Measurements from ENCODE around the gene ERF. TPM values are rescaled to one million over a fixed set of nuclear protein-coding genes. Genes with fewer than 3 reads are reported as not detected.

The ERF gene
- total RNA-seq, 1 donor from 2014 or later: 11.6 TPM

GRCh38 chr19:42225718-42226292 lies 29.1 kb downstream of the ERF start:
- no peak for FAIRE-seq
- Histone ChIP-seq H3K27me3 (ENCODE audit: control insufficient read depth, insufficient read depth, low read length) (no peaks in the 10 kb centered on the region), H3K4me3 (ENCODE audit: low read depth, low read length) (no peak overlapping the region), H3K36me3 (ENCODE audit: control insufficient read depth, insufficient read depth, low read length) (peaks cover 21% of the 10 kb centered on the region)
- TF ChIP-seq CTCF (IDR thresholded peaks at IDR 0.05; ENCODE audit: insufficient read depth, low read length, severe bottlenecking): no peak
- no peak for DNase-seq (ENCODE audit: low read depth)

- Histone ChIP-seq H3K36me3 (ENCODE audit: control insufficient read depth, insufficient read depth, low read length) (peaks cover 21% of the 10 kb centered on the region), H3K4me3 (ENCODE audit: low read depth, low read length) (no peak overlapping the region), H3K27me3 (ENCODE audit: control insufficient read depth, insufficient read depth, low read length) (no peaks in the 10 kb centered on the region)
- TF ChIP-seq CTCF (IDR thresholded peaks at IDR 0.05; ENCODE audit: insufficient read depth, low read length, severe bottlenecking): no peak
- FAIRE-seq (no peak), DNase-seq (ENCODE audit: low read depth) (no peak)
Observed at GRCh38 chr19:42224940-42225717, 29.8 kb downstream of the ERF start.

GRCh38 chr19:42220751-42221097 lies 34.2 kb downstream of the ERF start:
- no peak for DNase-seq (ENCODE audit: low read depth)
- no peaks in the 10 kb centered on the region for H3K27me3 ChIP-seq (ENCODE audit: control insufficient read depth, insufficient read depth, low read length)
- H3K4me3 ChIP-seq (ENCODE audit: low read depth, low read length): peak overlapping the region; percentile 74
- TF ChIP-seq CTCF (IDR thresholded peaks at IDR 0.05; ENCODE audit: insufficient read depth, low read length, severe bottlenecking): no peak
- H3K36me3 ChIP-seq (ENCODE audit: control insufficient read depth, insufficient read depth, low read length): peaks cover 5% of the 10 kb centered on the region
- FAIRE-seq: no peak

GRCh38 chr19:42219812-42220750 lies 34.8 kb downstream of the ERF start, which contains the start of gene ZNF526:
ZNF526 (plus strand) TSS chr19:42220312; CDS start chr19:42224404, 4,092 bp downstream.
- FAIRE-seq: no peak
- peak within 1 kb of the TSS; percentile 74 for H3K4me3 ChIP-seq (ENCODE audit: low read depth, low read length)
- DNase-seq (ENCODE audit: low read depth): peak; percentile 93
- H3K27me3 ChIP-seq (ENCODE audit: control insufficient read depth, insufficient read depth, low read length): no peaks in the 10 kb centered on the region
- no peak for TF ChIP-seq CTCF (IDR thresholded peaks at IDR 0.05; ENCODE audit: insufficient read depth, low read length, severe bottlenecking)
- H3K36me3 ChIP-seq (ENCODE audit: control insufficient read depth, insufficient read depth, low read length): peaks cover 4% of the 10 kb centered on the region

DNA sequence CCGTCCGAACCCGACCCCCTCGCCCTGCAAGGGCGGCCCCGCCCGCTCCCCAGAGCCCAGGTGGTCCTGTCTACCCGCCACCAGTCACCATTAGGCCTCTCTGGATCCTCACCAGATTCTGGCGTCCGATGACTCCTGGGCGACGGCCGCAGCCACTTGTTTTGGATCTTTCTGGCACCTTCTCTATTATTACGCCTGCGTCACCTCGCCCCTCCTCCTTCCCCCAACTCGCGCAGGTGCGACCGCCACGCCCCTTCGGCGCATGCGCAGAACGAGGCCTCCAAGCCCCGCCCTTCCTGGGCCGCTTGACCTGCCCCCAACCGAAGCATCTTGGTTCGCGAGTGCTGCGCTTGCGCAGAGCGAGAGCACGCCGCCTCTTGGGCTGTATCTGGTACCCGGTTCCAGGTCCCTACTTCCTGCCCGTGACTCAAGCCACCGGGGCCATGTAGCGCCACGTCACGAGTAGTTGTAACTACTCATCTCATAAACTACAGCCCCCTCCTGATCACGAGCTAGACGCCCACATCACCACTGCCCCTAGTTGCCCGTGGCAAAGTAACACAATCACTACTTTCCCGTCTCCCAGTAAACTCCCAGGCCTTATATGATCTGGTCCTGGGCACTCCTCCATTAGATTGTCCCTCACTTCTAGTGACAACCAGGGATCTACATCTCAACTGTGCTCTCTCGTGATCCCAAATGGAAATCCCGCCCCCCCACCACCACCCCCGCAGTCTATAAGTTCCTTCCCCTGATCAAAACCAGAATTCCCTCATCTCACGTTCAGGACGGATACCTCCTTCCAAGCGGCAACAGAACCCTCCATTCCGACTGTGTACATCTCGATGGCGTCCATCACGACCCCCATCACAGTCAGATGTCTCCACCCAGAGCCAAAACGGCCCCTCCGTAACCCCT lies 37.1 kb downstream of the ERF start, which contains the start of gene DEDD2:
TSS of gene DEDD2 (minus strand) at position 158 of the 918 bp plus-strand sequence. CDS start 670 bp downstream, outside the sequence.
- no peaks in the 10 kb centered on the region for H3K27me3 ChIP-seq (ENCODE audit: control insufficient read depth, insufficient read depth, low read length)
- no peaks in the 10 kb centered on the region for H3K36me3 ChIP-seq (ENCODE audit: control insufficient read depth, insufficient read depth, low read length)
- peak within 1 kb of the TSS; percentile 86 for H3K4me3 ChIP-seq (ENCODE audit: low read depth, low read length)
- DNase-seq (ENCODE audit: low read depth) (peak; percentile 96), FAIRE-seq (no peak)
- TF ChIP-seq CTCF (IDR thresholded peaks at IDR 0.05; ENCODE audit: insufficient read depth, low read length, severe bottlenecking): no peak

All from bronchial epithelial cell (primary cell).